MCF 10A (cell line): ENCODE results near the gene NRAS. TPM values are rescaled to one million over a fixed set of nuclear protein-coding genes. Genes with fewer than 3 reads are reported as not detected.

ENCODE experiments used
- BruUV-seq: library from RNA; stranded (reverse); fragments of 400-500 nt; replicated peaks from 2 replicates; lab custom pipeline; 2021; lab: Mats Ljungman, UMichigan
- CTCF ChIA-PET: fragments of 300-600 bp; sonication (Branson Sonifier 250); formaldehyde crosslinking; extraction: SDS; loops from one replicate; lab custom pipeline; 2021; ENCODE audit warnings: antibody characterized with exemption, inconsistent platforms; lab: Yijun Ruan, JAX
- POLR2A ChIA-PET: fragments of 300-600, 350-650 bp; sonication (Branson Sonifier 250); formaldehyde crosslinking; extraction: SDS; loops from one replicate; lab custom pipeline; 2020; ENCODE audit warnings: antibody characterized with exemption, inconsistent platforms; lab: Yijun Ruan, JAX
- DNase-seq: peaks from one replicate; pipeline ENCODE4 v3.0.0-alpha.2; 2018; ENCODE audit not compliant: unreplicated experiment
- H3K27ac Mint-ChIP-seq: one replicate; pipeline ENCODE4 v1.8.0; 2022; ENCODE audit warnings: mild to moderate bottlenecking, low read depth, mixed read lengths; ENCODE audit not compliant: unreplicated experiment
- H3K27me3 Mint-ChIP-seq: one replicate; pipeline ENCODE4 v1.8.0; 2022; ENCODE audit warnings: mixed read lengths; ENCODE audit not compliant: insufficient read depth, unreplicated experiment
- H3K36me3 Mint-ChIP-seq: one replicate; pipeline ENCODE4 v1.8.0; 2022; ENCODE audit warnings: mild to moderate bottlenecking, moderate library complexity, mixed read lengths; ENCODE audit not compliant: insufficient read depth, unreplicated experiment
- H3K4me1 Mint-ChIP-seq: one replicate; pipeline ENCODE4 v1.8.0; 2022; ENCODE audit warnings: mixed read lengths; ENCODE audit not compliant: insufficient read depth, unreplicated experiment
- H3K4me3 Mint-ChIP-seq: one replicate; pipeline ENCODE4 v1.8.0; 2022; ENCODE audit warnings: mild to moderate bottlenecking, moderate library complexity, mixed read lengths; ENCODE audit not compliant: unreplicated experiment
- H3K9me3 Mint-ChIP-seq: one replicate; pipeline ENCODE4 v1.8.0; 2022; ENCODE audit warnings: mixed read lengths; ENCODE audit not compliant: unreplicated experiment
- CTCF ChIP-seq: fragments of 200-600 bp; IDR thresholded peaks from one replicate; pipeline ENCODE4 v1.8.0; 2022; ENCODE audit warnings: antibody characterized with exemption, mild to moderate bottlenecking; ENCODE audit not compliant: unreplicated experiment
- intact Hi-C: fragments of 100-400 bp; cut with micrococcal nuclease; formaldehyde crosslinking; loops from 2 replicates; pipeline ENCODE4 v1.14.1; 2022
- total RNA-seq: library from RNA; stranded (reverse); gene quantifications from 2 replicates; pipeline ENCODE4 v1.2.3, GENCODE V29; 2022

Gene NRAS
- total RNA-seq, 1 experiment from 2014 or later: 38.9 TPM

- no peak overlapping the region for H3K4me3 Mint-ChIP-seq
- H3K4me1 Mint-ChIP-seq: no peaks in the 10 kb centered on the region
- intact Hi-C loops: no loop called here
- BruUV-seq: no TSS peak
- DNase-seq: no peak
- no peak overlapping the region for H3K27ac Mint-ChIP-seq
- no peak for TF ChIP-seq CTCF
- H3K27me3 Mint-ChIP-seq: peaks cover 36% of the 10 kb centered on the region
- CTCF ChIA-PET: no interaction called here
- H3K36me3 Mint-ChIP-seq: no peaks in the 10 kb centered on the region
- POLR2A ChIA-PET: no interaction called here
- H3K9me3 Mint-ChIP-seq: no peaks in the 10 kb centered on the region
These were observed 38.9 kb downstream of the NRAS start for GRCh38 chr1:114677691-114678090.

- Mint-ChIP-seq H3K36me3 (no peaks in the 10 kb centered on the region), H3K4me1 (no peaks in the 10 kb centered on the region), H3K4me3 (no peak overlapping the region), H3K27ac (no peak overlapping the region), H3K27me3 (peaks cover 34% of the 10 kb centered on the region), H3K9me3 (no peaks in the 10 kb centered on the region)
- no peak for DNase-seq
- ChIA-PET POLR2A (interaction anchor here (0.6 to 1.0 kb wide), 2 partner anchors 85 to 96 kb away, joined by 3 to 4 read pairs; no protein-coding TSS in a partner anchor), CTCF (interaction anchor here (0.6 to 1.0 kb wide), 4 partner anchors 14 to 94 kb away, joined by 3 to 4 read pairs (median 4); partner anchors contain the start of gene BCAS2)
- no TSS peak for BruUV-seq
- TF ChIP-seq CTCF: no peak
- intact Hi-C loops: no loop called here
These were observed 40.5 kb downstream of the NRAS start for GRCh38 chr1:114676115-114676514.

GRCh38 chr1:114671939-114672275, 44.7 kb downstream of the NRAS start:
- BruUV-seq: no TSS peak
- no peak for DNase-seq
- TF ChIP-seq CTCF: no peak
- H3K27me3 Mint-ChIP-seq: peaks cover 18% of the 10 kb centered on the region
- POLR2A ChIA-PET: interaction anchor here (0.5 to 6.6 kb wide), 10 partner anchors 8 to 318 kb away, joined by 3 to 230 read pairs (median 4); partner anchors contain the start of genes BCAS2, NRAS and TRIM33
- no peaks in the 10 kb centered on the region for H3K9me3 Mint-ChIP-seq
- CTCF ChIA-PET: interaction anchor here (0.5 to 3.1 kb wide), 26 partner anchors 8 to 836 kb away, joined by 3 to 29 read pairs (median 4); partner anchors contain the start of genes AMPD1 and BCAS2
- H3K4me1 Mint-ChIP-seq: peaks cover 22% of the 10 kb centered on the region
- intact Hi-C loops: loop anchor here (1.0 to 5.0 kb wide), 3 partner anchors 161 to 326 kb away; partner anchors contain the start of gene TRIM33
- H3K27ac Mint-ChIP-seq: no peak overlapping the region
- H3K4me3 Mint-ChIP-seq: no peak overlapping the region
- H3K36me3 Mint-ChIP-seq: no peaks in the 10 kb centered on the region

GRCh38 chr1:114671011-114671938, 45.3 kb downstream of the NRAS start:
- peak overlapping the region; percentile 96 for H3K27ac Mint-ChIP-seq

More at GRCh38 chr1:114671011-114671938, 45.3 kb downstream of the NRAS start:
- peaks cover 12% of the 10 kb centered on the region for H3K27me3 Mint-ChIP-seq
- no peaks in the 10 kb centered on the region for H3K9me3 Mint-ChIP-seq
- no peaks in the 10 kb centered on the region for H3K36me3 Mint-ChIP-seq
- DNase-seq: peak; percentile 38
- ChIA-PET CTCF (interaction anchor here (0.5 to 3.1 kb wide), 35 partner anchors 9 to 835 kb away, joined by 3 to 29 read pairs (median 4); partner anchors contain the start of genes AMPD1, BCAS2 and NRAS), POLR2A (interaction anchor here (0.6 to 6.6 kb wide), 19 partner anchors 9 to 318 kb away, joined by 3 to 230 read pairs (median 5); partner anchors contain the start of genes BCAS2, CSDE1, NRAS and TRIM33)
- H3K4me1 Mint-ChIP-seq: peaks cover 24% of the 10 kb centered on the region
- intact Hi-C loops: loop anchor here (1.0 to 5.0 kb wide), 3 partner anchors 160 to 325 kb away; partner anchors contain the start of gene TRIM33
- peak; percentile 43 for TF ChIP-seq CTCF
- H3K4me3 Mint-ChIP-seq: peak overlapping the region; percentile 84
- TSS peak; percentile 89 for BruUV-seq
